GM21360 (cell line): ENCODE measurements around the gene BPIFA1.

Experiments used
- ATAC-seq: cut with Tn5 transposase; IDR thresholded peaks from one replicate; pipeline ENCODE4 v1.9.1; 2021; ENCODE audit warnings: mild to moderate bottlenecking, moderate library complexity; ENCODE audit not compliant: unreplicated experiment

The BPIFA1 gene

DNA sequence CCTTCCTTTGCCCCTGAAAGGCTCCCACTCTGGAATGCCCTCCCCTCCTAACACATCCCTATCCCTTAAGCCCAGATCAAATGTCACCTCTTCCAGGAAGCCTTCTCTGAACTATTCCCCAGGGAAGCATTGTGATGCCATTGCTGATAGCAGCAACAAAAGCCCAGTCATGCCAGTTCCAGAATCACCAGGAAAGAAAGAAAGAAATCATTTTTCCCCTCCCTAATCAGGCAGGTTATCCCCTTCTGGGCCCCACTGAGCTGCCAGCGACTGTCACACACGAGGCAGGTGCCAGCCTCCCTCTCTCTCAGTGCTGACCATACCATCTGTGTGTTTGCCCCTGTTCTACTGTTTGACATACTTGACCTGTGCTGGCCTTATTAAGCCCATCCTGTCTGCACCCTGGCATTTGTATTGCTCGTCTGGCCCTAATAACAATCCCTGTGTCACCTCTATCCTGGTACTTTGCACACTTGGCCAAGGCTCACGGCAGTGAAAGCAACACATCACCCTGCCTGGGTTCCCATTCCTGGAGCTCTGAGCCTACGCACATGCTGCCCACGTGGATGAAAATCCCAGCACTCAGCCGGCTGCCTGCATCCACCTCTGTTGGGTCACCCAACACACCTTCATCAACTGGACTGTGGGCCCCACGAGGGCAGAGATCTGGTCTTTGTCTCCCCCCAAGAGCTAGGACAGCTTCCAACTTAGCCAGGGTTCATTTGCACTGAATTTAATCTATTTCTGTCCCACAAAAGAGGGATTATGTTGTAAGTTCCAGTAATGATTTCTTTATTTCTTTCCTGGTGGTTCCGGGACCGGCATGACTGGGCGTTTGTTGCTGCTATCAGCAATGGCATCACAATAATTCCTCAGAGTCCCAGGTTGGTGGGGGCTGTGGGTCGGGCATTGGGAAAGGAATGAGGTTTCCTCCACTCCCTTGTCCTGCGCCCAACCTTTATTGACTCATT is 42.0 kb downstream of the BPIFA1 start:
- no peak for ATAC-seq

DNA sequence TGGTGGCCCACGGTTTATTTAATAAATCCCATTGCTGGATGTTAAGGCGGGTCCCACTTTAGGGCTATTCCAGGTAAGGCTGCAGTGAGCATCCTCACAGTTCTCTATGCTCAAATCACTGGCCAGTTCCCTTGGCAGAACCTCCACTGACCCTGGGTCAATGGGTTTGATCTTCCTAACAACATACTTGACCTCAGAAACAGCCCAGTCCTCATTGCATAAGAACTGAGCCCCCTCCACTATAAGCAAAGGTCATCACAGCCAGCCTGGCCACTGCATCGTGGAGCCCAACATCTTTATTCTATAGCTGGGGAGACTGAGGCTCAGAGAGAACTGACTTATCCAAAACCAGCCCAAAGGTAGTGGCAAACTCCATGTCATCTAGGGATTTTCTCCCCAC is 42.9 kb downstream of the BPIFA1 start:
- no peak for ATAC-seq

DNA sequence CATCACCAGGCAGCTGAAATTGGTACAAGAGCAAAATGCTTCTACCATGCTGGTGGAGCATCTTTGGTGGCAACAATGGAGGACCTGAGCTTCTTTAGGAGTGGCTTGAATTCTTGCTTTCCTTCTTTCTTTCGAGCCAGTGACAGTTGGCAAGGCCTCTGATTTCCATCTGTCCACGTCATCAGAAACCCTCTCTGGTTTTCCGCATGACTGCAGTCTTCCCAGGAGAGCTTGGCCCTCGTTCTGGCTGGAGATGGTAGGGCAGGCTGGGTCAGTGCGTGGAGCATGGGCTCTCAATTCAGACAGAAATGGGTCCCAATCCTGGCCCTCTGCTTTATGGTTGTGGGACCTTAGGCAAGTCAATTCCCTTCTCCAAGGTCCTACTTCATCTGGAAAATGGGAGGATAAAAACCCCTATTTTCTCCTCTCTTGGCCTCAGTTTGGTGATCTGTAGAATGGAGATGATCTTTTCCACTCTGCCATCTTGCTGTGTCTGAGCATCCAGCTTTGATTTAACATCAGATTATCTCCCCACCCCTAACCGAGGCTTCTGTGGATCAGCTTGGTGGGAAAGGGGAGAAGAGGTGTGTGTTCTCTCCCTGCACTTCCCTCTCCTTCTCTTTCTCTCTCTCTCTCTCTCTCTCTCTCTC is 43.6 kb downstream of the BPIFA1 start:
- ATAC-seq = no peak

DNA sequence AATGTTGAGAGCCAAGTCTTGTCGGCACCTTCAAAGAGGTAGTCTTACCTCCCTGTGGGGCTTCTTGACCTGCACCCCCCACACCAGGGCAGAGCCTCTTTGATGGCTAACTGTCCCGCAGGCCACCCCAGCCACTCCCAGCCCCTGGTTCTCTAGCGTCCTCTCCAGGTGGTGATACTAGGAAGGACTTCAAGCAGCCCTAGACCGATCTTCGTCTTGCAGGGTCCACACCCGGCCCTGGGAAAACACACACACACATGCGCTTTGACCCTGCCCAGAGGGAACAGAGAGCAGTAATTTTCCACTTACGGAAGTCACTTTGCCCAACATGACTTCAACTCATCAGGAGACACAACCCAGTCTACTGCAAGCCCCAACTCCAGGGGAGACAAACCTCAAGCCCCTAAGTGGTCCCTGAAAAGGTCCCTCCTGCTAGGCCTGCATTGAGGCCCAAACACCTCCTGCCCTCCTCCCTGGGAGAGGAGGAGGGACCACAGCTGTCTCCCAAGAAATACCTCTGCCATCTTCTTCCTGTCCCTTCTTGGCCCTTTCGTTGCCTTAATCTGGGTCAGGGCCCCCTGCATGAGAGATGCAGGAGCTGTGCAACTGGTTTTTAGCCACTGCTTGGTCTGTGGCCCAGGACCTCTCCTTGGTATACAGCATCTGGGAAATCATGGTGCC is 44.3 kb downstream of the BPIFA1 start:
- no peak for ATAC-seq

DNA sequence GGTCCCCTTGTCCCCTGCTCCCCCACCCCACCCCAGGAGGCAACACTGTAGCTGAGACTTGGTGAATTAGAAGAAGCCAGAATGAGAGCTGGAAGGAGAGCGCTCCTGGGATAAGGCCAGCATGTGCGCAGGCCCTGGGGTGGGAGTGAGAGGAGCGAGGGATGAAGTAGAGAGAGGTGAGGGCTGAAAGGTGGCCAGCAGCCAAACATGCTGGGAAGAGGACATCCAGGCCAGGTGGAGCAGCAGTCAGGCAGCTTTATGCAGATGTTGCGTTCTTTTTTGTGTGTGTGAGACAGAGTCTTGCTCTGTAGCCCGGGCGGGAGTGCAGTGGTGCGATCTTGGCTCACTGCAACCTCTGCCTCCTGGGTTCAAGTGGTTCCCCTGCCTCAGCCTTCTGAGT is 45.0 kb downstream of the BPIFA1 start:
- ATAC-seq = no peak

DNA sequence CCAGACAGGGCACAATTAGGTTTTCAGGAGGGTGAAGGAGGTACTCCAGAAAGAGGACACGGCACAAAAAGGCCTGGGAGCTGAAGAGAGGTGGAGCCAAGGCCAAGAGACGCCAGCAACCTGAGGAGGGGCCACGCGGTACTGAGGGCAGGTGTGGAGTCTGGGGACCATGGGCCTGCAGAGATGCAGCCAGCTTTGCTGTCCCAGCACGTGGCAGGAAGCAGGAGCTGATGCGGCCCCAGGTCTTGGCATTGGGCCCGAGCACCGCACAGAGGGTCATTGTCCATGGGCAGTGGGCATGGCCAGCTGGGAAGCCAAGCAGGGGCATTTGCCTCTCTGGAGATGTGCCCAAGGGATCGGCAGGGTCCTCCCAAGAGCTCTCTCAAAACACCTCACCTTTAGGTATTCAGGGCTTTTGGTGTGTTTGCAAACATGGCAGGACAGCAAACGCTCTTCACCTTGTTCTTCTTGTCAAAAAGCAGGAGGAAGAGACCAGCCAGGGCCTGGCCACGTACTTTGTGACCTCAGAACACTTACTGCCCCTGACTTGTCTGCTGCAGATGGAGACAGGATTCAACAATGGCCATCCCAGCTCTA is 45.9 kb downstream of the BPIFA1 start:
- no peak for ATAC-seq

DNA sequence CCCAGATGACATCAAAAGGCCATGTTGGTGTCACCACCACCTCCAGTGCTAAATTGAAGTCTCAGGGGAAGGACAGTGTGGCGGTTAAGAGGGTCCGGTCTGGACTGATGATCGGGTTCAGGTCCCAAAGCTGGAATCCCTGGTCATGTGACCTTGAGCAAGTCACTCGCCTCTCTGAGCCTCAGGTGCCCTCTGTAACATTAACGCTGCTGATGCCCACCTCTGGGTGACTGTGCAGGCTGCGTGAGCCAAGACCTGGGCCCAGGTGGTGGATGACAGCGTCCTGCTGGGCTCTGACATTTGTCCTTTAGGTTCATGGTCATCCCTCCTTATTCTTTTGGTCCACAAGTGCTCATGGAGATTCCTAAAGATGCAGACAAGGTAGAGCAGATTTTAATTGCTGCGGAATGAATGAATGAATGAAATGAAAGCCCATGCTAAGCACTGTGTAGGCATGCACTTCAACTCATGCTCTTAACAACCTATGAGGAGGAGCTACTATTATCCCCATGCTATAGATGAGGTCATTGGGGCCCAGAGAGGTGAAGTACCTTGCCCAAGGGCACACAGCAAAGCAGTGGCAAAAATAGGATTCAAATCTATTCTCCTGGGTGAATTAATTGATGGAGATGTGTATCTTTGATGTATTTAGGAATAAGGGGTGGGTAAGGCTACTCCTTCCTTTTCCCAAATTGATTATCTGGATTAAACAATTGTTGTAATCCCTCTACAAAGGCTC is 46.6 kb downstream of the BPIFA1 start:
- ATAC-seq = no peak

DNA sequence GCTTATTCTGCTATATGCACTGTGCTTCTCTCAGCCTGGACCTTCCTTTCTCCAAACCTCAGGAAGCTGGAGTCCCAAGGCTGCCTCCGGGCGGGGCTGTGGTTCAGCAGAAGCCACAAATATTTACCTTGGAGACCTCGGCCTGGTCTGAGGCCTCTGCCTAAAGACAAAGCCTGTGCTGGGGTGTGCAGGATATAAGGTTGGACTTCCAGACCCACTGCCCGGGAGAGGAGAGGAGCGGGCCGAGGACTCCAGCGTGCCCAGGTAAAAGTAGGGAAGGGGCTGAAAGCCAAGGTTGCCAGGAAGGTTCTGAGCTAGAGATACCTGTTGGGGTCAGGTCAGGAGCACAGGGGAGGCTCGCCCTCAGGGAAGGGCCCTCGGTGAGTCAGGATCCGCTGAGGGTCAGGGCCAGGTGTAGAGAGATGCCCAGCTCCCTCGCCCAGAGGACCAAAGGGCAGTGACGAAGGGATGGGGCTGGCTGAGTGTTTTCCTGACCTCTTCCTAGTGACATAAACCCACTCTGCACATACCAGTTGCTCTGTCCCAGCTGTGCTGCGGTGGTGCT is 47.3 kb downstream of the BPIFA1 start, which contains the start of gene BPIFB1:
Gene BPIFB1, plus strand, starts transcription at position 224 of the 565 bp plus-strand sequence. CDS start 2,860 bp downstream, outside the sequence.
- no peak for ATAC-seq

DNA sequence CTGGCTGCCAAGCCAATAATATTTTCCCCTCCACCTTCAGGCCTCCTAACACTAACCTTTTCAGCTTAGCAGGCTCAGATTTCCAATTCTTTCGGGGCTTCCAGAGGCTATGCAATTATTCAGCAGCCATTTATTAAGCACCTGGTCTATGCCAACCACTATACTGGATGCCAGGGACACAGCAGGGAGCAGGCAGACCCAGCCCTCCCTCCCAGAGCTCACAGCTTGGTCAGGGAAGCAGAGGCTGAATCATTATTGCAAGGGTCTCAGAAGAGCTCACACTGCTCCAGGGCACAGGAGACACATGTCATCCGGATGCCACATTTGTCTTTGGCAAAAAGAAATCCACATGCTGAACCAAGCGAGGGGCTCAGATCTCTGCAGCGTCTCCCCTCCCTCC is 48.5 kb downstream of the BPIFA1 start:
- no peak for ATAC-seq

DNA sequence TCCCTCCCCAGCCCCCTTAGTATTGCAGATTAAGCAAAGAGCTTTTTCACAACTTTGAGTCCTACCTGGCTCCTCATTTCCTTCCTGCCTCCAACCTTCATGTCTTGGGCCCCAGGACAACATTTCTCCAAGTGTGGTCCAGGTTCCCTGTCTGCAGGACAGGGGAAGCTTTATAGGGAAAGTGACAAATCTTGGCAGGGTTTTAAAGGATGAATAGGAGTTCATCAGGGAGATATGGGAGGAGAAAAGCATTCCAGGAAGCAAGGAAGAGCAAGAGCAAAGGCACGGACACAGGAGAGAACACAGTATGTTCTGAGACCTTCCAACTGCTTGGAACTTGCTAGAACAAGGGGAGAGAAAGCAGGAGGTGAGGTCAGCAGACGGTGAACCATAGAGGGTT is 49.1 kb downstream of the BPIFA1 start:
- ATAC-seq = no peak

DNA sequence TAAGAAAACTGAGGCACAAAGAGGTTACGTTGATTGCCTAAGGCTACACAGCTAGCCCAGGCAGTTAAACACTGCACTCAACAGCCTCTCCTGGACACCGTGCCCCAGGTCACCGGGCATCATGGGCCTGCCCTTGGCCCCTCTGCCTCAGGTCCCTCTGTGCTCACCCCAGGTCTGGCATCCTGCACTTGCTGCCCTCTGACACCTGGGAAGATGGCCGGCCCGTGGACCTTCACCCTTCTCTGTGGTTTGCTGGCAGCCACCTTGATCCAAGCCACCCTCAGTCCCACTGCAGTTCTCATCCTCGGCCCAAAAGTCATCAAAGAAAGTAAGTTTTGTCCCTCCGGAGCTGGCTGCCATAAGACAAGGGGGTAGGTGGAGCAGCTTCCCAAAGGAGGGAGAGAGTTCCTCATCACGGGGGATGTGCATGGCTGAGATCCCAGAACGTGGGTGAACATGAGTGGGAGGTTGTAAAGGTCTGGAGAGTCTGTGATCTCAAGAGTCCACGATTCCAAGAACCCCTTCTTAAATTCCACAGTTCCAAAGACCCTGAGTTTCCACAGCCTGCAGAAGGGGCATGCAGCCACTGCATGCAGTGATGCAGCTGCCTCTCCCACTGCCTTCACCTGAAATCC is 50.2 kb downstream of the BPIFA1 start:
- no peak for ATAC-seq

DNA sequence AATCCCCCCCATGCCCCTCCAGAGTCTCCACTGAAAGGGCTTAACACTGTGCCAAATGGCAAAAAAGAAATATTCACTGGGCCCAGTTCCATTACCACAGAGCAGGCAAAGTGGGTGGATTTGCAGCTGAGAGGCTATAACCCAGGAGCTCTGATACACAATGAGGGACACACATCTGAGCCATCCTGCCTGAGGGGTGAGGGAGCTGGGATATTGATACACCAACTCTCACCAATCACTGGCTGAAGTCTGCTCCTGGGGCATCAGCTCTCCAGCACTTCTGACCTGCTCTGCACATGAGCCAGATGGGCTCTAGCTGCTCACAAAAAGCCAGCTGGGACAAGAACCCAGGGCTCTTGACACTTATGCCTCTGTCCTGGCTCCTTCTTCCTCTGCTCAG is 52.1 kb downstream of the BPIFA1 start:
- ATAC-seq = no peak

DNA sequence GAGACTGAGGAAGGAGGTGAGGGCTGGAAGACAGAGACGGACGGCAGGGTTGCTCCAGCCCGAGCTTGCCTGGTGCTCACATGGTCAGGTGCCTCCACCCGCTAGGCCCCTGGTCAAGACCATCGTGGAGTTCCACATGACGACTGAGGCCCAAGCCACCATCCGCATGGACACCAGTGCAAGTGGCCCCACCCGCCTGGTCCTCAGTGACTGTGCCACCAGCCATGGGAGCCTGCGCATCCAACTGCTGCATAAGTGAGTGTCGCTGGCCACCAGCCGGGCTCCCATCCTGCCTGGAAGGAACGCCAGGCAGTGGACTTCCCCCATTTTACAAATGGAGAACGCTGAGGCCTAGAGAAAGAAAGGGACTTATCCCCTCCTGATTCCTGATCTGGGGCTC is 55.1 kb downstream of the BPIFA1 start:
- no peak for ATAC-seq

DNA sequence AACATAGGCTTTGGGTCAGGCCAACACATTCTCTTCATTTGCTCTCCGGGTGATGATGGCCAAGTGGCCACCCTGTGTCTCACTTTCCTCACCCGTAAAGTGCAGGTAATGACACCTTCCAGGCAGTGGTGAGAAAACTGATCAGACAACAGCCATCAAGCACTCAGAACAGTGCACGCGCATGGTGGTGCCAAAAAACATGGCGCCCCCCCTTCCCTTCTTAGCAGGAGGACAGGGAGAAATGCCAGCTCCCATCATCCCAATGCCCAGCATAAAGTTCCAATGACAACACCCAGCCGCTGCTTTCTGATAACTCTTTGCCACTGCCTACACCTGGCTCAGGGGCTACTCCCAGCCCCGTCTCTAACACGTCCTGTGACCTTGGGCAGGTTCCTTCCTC is 55.6 kb downstream of the BPIFA1 start:
- no peak for ATAC-seq

DNA sequence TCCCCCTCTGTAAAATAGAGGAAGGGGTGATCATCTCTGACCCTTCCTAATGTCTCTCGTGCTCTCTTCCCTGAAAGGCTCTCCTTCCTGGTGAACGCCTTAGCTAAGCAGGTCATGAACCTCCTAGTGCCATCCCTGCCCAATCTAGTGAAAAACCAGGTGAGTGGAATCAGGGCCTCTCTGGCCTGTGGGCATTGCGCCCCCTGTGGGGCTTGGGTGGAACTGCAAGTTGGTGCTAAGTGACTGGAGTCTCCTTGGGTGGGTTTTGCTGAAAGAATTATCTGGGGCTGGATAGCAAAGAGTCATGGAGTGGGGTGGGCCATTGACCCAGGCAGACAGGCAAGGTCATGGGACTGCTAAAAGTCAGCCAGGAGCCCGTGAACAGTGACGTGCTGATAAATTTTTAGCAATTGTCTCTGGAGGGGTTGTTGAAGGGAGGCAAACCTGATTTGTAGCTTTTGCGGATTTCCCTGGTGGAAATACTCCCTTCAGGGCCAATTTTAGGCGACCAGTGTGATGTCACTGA is 56.1 kb downstream of the BPIFA1 start:
- ATAC-seq = no peak
